Fibroblast of peridontal ligament (primary cell): ENCODE results near the gene UFC1.

Source experiments
- DNase-seq: peaks from one replicate; pipeline ENCODE4 v3.0.0-alpha.2; 2010; ENCODE audit errors: extremely low read depth

Gene UFC1

DNA sequence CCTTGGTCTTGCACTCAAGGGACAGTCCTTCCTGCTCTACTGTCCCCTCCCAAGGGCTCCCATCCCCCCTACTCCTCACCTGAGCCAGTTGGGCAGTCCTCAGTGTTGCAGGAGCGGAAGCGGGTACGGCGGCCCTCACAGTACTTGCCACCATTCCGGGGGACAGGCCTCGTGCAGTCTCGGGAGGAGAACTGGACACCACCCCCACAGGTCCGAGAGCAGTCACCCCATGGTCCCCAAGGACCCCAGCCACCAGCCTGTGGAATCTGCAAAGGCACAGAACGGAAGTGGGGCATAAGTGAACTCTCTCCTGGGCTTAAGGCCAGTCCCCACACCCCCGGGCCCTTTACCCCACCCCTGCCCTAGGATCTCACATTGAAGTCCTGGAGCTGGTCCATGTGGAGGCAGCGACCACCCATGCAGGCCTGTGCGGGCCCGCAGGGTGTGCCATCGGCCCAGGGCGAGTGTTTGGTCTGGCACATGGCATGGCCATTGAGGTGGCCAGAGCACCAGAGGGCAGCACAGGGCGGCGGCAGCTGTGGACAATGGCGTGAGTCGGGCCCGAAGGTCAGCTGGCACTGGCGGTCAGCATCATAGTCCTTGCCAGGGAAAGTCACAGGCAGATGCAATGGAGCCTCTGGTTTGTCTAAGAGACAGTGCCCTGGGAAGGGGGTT, 39.9 kb downstream of the UFC1 start:
- no peak for DNase-seq

DNA sequence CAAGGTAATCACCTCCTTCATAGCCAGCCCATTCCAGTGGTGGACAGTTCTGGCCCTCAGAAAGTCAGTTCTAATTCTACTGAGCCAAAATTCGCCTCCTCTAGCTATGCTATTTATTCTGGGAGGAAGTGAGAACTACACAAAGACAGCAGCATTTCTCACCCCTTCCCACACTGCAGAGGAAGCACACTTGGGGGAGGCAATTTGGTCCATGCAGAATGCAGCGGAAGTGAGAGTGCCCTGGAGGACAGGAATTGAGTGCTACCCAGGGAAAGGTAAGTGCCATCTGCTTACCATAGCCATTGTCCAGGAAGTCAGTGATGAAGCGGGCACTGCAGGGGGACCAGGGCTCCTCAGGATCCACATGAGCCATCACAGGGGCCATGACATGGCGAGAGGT, 41.4 kb downstream of the UFC1 start:
- DNase-seq = no peak

DNA sequence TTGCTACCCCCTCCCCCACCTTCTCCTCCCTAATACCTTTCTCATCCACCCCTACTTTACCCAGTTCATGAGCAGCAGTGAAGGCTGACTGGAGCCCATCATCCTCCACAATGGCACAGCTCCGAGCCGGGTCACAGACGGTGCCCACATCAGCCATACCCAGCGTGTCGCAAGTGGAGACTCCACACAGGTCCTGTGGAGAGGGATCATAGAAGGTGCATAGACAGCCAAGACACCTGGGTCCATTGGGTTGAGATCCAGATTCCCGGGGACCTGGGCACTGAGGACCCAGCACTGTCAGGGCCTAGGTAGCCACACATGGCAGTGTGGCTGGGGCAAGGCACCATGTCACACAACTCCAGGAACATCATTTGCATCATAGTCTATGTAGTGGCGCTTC, 42.3 kb downstream of the UFC1 start:
- no peak for DNase-seq

DNA sequence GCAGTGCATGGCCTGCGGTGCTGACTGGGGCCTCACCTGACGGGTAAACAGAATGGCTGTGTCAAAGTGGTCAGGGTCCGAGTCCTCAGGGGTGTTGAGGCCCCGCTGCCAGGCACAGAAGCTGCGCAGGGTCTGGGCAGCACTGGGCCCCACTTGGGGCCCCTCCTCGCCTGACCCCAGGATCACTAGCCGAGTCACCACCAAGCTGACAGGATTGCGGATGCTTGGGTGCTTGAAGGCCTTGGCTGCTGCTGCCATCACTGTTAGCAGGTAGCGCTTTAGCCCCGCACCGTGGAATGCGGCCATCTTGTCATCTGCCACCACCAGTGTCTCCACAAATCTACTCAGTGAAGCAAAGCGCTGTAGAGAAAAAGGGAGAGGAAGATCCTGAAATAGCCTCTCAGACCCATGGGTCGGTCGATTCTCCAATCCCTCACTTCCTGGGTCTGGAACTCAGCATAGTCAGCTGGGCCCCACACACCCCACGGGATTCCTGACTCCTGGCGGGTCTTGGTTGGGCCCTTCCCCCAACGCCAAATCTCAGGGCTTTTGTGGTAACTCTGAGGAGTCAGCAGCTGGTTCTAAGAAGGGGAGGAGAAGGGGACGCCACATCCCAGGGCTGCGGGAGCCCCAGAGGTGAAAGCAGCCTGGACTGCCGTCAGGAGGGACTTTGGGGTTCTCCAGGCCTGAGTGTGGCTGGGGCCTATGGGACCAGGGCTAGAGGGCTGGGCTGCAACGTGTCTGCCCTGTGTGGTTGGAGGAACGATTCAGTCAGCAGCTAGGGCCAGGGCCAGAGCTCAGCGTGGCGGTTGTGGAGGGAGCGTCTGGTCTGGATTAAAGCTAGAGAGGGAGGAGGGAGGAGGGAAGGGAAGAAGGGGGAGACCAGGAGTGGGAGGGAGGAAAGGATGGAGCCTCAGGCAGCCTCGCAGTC, 43.0 kb downstream of the UFC1 start:
- DNase-seq = peak; percentile 95

DNA sequence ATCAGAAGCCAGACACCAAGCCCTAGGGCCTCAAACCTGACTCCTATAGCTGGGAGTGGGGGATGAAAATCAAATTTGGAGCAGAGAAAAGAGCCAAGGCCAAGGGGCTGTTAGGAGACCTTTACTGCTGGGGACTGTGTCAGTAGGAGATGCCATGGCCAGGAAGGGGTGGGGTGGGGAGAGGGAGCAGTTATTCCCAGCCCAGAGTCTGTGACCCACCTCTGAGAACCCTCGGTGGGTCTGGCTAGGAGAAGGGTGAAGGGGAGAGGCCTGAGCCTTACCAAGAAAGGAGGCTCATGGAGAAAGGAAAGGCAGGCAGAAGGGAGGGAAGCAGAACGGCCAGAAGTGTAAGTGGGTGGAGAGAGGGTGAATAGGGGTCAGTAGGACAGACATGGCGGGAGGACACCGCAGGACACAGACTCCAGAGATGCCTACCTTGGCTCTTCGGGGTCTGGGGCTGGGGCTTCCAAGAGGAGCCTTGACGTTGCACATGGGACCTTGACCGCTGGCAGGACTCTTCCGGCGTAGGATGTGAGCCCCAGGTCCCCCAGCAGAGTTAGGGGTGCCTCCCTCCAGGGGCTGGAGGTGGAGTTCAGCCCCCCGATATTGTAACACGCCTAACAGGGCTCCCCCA, 43.9 kb downstream of the UFC1 start:
- DNase-seq = no peak

DNA sequence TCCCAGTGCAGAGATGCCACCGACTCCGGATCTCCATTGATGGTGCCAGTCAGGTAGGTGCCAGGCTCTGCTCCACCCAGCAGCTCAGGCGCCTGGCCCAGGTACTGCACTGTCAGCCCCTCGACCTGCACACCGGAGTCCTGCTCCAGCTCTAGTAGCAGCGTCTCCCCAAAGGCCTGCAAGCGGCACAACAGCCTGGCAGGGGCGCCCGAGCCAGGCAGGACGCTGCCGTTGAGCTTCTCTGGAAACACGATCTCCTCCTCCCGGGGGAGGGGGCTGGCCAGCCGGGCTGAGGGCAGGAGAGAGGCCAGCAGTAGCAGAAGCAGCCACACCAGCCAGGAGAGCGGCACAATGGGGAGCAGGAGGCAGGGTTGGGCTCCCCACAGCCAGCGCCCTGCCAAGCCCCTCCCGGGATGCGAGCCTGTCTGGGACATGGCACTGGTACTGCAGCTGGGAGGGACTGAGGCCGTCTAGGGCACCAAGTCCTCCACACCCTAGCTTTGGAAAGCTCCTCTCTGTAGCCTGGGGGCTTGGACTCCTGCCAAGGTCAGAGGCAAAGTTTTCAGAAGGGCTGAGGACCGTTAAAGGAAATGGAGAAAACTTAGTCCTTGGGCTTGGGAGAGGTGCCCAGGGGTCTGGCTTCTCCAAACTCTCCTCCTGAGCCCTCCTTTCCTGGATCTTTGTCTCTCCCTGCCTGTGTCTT, 44.6 kb downstream of the UFC1 start:
- DNase-seq = peak; percentile 48

DNA sequence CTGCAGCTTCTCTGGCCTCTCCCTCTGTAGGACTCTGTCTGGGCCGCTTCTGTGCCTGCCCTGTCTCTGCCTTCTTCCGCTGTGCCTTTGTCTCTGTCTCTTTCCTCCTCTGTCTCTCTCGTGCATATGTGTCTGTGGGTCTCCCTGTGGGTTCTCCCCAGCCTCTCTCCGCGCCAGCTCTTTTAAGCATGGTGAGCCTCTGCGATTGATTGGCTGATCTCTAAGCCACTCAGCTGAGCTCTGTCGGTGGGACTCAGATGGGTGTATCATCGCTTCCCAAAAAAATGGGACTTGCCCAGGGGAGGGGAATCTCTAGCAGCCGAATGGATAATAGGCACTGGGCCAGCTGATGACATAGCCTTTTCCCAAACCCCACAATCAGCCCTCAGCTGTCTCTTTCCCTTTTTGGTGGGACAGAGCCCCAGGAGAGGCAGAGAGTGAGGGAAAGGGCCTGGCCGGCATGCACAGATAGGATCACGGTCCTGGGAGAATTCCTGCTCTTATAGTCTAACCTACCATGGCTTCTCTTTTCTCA, 45.2 kb downstream of the UFC1 start, which contains the start of gene ADAMTS4:
TSS of gene ADAMTS4 (minus strand) at position 158 of the 535 bp plus-strand sequence. CDS start 427 bp downstream, outside the sequence.
- peak; percentile 92 for DNase-seq

DNA sequence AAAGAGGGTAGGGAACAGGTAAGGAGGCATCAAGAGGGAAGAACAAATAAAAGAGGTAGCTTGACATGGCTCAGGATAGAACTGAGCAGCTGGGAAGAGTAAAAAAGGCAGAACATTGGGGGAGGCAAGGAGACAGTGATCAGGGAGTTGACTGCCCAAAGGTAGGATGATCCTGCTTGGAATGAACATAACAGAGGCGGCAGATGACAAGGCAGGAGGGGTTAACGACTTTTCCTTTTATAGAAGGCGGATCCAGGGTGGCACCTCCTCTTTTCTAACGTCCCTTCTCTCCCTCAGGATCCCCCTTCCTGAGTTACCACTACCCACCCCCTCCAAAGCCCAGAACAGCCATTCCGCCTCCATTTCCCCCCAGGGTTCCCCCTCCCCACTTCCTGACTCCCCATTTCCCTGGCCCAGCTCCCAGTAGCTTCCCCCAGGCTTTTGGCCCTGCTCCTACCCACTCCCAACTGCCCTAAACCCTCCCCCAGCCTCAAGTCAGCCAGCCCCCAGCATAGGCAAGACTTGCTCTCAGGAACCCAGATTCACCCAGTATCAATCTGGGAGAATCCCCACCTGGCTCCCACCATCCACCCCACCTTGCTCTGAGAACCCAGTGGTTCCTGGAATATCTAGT, 45.8 kb downstream of the UFC1 start:
- no peak for DNase-seq

DNA sequence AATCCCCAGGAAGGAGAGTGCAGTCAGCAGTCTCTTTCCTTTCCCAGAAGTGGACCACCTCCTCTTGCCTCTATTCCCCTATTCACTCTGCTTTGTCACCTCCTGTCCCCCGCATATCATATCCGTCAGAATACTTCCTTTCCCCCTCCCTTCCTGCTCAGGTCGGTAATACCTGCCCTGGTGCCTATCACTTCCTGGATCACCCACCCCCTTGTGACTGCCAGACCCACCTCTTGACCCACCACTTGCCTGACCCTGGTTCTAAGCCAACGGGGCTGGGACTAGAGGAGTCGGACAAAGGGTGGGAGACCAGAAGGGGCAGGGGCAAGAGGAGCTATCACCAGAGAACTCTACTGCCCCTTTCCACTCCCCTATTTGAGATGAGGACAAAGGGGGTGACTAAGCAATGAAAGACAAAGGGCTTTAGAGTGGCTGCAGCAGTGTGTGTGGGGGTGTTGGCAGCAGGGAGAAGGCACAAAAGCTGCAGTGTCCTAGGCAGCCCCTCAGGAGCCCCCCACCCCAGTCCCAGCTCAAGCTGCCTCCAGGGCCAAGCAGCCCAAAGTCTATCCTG, 46.7 kb downstream of the UFC1 start:
- DNase-seq = no peak

DNA sequence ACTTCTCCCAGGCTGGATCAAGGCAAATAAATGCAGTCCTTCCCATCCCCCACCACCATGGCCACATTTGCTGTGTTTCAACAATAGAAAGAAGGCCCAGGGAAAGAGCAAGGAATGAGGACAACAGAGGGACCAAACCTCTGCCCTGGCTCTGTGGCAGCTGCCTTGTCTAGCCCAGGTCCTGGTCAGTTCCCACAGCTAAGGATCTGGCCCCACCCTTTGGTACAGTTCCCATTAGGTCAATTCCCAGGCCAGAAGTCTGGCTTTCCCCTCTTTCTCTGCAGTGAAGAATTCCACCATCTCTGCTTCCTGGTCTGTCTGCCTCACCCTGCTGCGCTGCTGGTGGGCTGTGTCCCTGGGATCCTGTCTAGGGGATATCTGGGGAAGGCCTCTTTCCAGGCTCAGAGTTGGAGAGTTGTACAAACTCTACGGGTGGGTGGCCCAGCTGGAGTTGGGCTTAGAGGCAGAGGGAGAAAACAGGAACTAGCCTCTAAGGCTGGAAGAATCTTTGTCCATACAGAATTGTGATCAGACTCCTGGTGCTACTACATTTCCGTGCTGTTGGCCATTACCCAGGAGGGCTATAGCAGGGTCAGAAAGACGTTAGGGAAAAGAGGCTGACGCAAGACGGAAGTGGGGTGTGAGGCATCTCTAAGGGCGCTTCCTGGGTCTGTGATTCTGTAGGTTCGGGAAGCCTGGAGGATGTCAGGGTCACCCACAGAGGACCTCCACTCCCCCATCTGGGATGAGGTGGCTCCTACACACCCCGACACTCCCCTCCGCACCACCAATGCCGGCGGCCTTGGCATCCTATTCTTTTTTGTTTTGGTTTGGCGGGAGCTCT, 47.4 kb downstream of the UFC1 start:
- peak; percentile 79 for DNase-seq

DNA sequence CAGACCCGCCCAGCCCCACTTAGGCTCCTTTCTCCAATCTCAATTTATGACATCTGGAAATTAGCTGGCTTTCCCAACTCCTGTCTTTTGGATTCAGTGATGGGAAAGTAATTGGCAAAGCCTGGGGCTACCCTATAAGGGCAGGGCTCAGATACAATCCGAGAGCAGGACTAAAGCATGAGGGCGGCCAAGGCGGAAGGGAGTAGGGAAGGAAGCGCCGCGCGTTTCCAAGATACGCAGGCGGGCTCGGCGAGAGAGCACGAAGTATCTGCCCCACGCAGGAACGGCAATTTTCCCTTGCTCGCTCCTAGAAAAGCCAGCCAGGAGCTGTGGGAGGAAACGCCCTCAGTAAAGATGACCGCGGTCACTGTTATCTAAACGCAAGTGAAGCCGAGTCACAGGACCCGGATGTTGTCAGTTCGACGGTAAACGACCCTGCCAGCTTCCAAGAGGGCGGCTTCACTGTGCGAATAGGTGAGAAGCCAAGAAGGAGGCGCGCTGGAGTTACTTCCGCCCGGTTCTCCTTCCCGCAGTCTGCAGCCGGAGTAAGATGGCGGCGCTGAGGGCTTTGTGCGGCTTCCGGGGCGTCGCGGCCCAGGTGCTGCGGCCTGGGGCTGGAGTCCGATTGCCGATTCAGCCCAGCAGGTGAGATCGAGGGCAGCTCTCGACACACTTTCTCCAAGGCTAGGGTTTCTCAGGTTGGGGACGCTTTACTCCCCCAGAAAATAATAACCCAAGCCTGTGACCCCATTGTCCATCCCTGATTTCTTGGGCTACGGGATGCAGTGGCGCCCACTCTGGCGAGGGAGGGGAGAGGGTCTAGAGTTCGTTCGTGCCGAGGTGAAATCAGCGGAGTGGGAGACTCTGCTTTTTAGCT, 48.3 kb downstream of the UFC1 start, which contains the start of gene NDUFS2:
TSS of gene NDUFS2 (plus strand) at position 532 of the 877 bp plus-strand sequence. CDS start at position 551, 19 bp downstream.
- DNase-seq = peak; percentile 99

DNA sequence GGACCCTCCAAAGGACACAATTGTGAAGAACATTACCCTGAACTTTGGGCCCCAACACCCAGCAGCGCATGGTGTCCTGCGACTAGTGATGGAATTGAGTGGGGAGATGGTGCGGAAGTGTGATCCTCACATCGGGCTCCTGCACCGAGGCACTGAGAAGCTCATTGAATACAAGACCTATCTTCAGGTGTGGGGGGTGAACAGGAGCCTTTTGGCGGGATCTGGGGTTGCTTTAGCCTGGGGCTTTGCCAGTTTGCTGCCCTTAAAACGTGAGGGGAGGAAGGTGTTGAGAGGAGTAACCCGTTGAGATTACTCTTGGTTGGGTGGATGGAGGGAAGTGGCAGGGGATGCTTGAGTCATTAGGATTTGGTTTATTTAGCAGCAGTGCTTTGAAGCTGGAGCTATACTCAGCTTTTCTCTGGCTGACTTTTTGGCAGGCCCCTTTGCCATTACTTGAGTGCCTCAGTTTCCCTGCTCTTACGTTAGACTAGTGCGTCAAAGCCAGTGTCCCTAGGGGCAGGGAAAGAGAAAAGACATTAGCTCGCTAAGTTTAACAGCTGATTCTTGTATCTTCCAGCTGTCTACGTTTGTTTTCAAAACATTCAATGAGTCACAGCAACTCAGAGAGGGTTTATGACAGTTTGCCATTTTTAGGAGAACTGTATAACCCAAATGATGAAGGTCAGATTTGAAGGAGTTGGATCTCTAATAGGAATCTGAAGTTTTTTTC, 52.8 kb downstream of the UFC1 start:
- no peak for DNase-seq

DNA sequence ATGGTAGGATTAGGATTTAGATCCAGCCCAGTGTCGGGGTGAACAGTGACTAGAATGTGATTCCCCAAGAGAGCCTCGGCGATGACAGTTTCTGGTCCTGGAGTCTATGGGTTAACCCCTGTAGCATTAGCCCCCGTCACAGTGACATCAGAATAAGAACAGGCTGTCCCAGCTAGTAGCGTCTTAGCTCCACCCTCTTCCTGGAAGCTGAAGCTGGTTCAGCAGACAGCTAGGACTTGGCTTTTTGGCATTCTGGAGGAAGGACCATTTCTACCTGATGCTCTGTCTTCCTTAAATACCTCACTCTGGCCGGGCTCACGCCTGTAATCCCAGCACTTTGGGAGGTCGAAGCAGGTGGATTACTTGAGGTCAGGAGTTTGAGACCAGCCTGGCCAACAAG, 53.4 kb downstream of the UFC1 start:
- DNase-seq = no peak
